ENCODE measurements around the gene BIRC7.
"Not testable (repeated sequence)": the region's sequence is repeated elsewhere in the genome, so short reads cannot be mapped to it uniquely, and the experiment has no call there.

BIRC7 gene

DNA sequence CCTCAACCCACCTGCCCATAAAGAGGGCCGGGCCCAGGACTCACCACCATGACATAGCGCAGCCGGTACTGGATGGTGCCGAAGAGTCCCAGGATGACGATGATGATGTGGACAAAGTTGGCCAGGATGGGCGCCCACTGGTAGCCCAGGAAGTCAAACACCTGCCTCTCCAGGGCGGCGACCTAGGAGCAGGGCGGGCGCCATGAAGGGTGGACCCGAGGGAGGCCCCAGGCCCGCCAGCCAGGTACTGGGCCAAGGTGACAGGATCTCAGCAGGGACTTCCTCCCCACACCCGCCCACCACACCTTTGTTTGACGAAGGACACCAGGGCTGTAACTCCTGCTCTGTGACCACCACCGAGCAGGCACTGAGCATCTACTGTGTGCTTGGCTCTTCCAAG is 14.2 kb downstream of the BIRC7 start:
- DNase-seq: no peak

GRCh38 chr20:63251350-63251749 is 15.6 kb downstream of the BIRC7 start:
- not testable (repeated sequence) for DNase-seq

- DNase-seq: no peak
These were observed 16.6 kb downstream of the BIRC7 start for GRCh38 chr20:63252284-63252711.

DNA sequence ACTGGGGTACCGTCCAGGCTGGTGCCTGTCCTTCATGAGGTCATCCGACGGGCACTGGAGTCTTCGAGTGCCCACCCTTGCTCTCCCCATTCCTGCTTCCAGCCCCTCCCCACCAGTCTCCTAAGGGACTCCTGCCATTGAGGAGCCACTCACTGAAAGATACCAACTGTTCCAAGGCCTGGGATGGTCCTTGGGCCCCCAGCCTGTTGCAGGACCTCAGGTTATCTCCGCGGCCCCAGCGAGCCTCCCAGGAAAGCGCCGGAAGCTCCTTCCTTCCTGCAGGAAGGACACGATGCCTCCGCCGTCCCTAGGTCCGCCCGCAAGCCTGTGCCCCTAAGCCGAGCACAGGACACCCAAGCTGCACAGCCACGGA is 17.3 kb downstream of the BIRC7 start:
- no peak for DNase-seq

GRCh38 chr20:63253438-63254231 is 17.9 kb downstream of the BIRC7 start:
- no peak for DNase-seq

GRCh38 chr20:63254232-63254605 is 18.5 kb downstream of the BIRC7 start, which contains the start of gene NKAIN4:
TSS of gene NKAIN4 (minus strand) at chr20:63254463. CDS start at chr20:63254450, 13 bp downstream.
- no peak for DNase-seq

GRCh38 chr20:63254606-63255384 is 19.1 kb downstream of the BIRC7 start:
- no peak for DNase-seq

DNA sequence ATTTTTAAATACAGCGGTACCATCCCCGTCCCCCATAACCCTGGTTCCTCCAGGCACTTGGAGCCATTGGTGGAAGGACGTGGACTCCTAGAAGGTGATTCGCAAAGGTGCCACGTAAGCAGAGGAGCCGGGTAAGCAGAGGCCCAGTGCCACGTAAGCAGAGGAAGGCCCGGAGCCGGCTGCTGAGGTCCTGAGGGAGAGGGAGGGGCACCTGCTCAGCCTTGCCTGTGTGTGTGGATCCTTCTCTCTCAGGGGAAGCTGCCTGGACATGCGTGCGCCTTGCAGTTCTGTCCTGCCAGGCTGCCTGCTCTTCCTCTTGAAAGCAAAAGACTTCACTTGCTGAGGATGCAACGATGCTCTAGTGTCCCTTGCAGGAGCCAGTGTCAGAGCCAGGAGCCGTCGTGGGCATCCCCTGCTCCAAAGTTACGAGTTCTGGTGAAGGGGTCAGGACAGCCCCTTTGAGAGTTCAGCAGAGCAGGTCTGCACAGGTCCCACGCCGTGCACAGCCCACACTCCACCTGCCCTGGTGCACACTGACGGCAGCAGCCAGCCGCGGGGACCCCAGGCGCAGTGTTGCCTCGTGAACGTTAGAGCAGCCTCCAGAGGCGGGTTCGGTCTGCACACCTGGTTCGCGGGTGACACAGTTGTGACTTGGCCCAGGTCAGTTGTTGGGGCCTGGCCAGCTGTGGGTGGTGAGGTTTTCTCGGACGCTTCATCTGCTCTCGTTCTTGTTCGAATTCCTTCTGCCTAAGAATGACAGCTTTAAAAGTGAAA is 20.4 kb downstream of the BIRC7 start:
- no peak for DNase-seq

- DNase-seq: no peak
These were observed 21.2 kb downstream of the BIRC7 start for GRCh38 chr20:63256954-63257353.

- no peak for DNase-seq
These were observed 21.9 kb downstream of the BIRC7 start for GRCh38 chr20:63257629-63258028.

DNA sequence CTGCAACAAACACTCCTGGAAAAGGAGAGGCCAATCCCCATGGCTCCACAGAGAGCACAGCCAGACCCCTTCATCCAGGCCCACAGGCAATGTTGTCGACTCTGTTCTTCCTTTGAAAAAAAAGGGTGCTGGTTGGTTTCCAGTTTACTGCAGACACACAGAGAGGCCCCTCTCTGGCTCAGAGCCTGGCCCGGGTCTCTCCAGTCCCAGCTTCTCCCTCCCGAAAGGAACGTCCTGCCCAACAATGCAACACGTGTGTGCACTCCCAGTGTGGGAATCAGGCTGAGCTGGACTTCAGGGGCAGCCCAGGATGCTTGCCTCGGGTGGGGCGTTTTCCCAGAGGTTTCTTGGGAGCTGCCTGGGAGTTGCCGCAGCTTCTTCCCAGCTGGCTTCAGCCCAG is 23.1 kb downstream of the BIRC7 start:
- no peak for DNase-seq

DNA sequence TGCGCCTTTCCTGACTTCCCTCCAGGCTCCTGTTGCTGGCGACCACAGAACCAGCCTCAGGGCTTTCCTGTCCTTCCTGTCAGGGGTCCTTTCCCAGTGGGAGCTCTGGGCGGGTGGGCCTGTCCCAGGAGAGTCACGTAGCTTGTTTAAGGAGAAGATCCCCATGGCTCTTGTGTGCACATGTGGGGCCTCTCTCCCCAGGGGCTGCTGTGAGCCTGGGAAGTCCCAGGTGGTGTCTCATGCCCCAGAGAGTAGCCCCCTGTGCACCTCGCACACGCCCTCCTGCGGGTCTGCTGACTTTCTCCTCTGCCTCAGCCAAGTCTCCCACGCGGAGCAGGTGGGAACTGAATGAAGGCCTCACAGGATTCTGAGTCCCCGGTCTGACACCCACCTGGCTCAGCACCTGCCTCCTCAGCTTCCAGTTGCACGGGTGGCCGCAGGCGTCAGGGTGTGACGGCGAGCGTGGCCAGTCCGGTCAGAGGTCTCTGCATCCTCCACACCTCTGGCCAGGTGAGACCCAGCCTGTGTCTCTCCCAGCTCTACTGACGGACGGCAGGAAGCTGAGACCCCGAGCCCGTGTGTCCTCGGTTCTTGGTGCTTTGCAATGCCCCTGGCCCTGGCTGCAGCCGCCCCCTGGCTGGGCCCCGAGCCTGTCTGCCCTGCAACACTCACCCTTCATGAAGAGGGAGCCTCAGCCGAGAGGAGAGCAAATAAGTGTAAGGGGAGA is 24.2 kb downstream of the BIRC7 start:
- no peak for DNase-seq

GRCh38 chr20:63260521-63260920 is 24.8 kb downstream of the BIRC7 start:
- no peak for DNase-seq

- no peak for DNase-seq
These were observed 25.5 kb downstream of the BIRC7 start for GRCh38 chr20:63261060-63261794.

GRCh38 chr20:63261795-63262528 is 26.3 kb downstream of the BIRC7 start:
- DNase-seq: no peak

- DNase-seq: no peak
These were observed 27.1 kb downstream of the BIRC7 start for GRCh38 chr20:63262836-63263235.

DNA sequence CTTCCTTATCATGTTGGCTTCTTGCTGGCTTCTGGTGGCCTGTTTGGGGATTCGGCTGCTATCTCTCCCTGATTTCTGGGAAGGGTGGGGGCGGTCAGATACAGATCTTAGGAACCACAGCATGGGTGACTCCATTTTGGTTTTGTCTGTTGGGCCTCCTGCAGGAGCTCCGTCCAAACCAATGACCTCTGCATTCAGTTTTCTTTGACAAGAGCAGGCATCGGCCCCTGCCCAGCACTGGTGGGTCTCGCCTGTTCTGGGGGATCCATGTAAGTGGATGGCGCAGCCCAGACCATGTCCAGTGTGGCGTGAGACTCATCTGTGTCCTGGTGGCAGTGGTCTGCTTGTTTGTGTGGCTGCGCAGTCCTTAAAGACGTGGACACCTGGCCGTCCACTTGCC is 28.3 kb downstream of the BIRC7 start:
- DNase-seq: no peak

DNA sequence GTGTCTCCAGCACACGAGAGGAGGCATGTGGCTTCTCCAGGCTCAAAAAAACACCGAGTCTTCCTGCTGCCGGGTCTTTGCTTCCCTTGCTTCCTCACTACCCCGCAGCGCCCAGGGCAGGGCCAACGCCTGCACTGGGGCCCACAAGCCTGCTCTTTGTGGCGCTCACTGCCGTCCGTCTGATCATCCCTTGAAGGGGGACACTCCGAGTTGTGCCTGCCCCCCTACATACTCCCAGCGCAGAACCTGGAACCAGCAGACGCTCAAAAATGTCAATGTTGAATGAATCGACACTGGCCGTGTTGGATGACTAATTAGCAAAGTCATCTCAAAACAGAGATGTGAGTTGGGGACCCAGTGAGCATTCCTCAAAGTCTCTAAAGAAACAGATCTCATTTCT is 28.8 kb downstream of the BIRC7 start:
- DNase-seq: no peak

GRCh38 chr20:63265891-63266515 is 30.3 kb downstream of the BIRC7 start:
- DNase-seq: no peak

- no peak for DNase-seq
These were observed 32.0 kb downstream of the BIRC7 start for GRCh38 chr20:63267691-63268090.

DNA sequence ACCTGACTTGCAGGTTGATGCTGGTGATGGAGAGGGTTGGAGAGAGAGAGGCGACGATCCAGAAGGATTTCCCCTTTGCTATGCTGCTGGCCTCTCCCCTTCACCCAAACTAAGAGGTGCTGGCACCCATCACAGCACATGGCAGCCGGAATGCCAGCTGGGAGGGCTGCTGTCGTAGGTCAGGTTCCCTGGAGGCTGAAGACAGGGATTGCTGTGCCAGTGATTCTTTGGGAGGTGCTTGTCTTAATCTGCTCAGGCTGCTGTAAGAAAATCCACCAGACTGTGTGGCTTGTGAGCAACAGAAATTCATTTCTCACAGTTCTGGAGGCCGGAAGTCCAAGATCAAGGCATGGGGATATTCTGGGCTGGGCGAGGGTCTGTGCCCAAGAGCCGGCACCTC is 32.6 kb downstream of the BIRC7 start:
- DNase-seq: no peak
